Activated naive CD8-positive, alpha-beta T cell (primary cell): ENCODE results near the gene FATE1.

Experiments used
- H3K27ac Mint-ChIP-seq: one replicate; pipeline ENCODE4 v1.8.0; 2021; ENCODE audit warnings: mixed read lengths
- H3K27me3 Mint-ChIP-seq: one replicate; pipeline ENCODE4 v1.8.0; 2021; ENCODE audit warnings: mixed read lengths
- H3K36me3 Mint-ChIP-seq: one replicate; pipeline ENCODE4 v1.8.0; 2021; ENCODE audit warnings: mixed read lengths
- H3K4me1 Mint-ChIP-seq: one replicate; pipeline ENCODE4 v1.8.0; 2021; ENCODE audit warnings: low read depth, mixed read lengths
- H3K4me3 Mint-ChIP-seq: one replicate; pipeline ENCODE4 v1.8.0; 2021; ENCODE audit warnings: mild to moderate bottlenecking, mixed read lengths
- H3K9me3 Mint-ChIP-seq: one replicate; pipeline ENCODE4 v1.8.0; 2021; ENCODE audit warnings: low read depth, mixed read lengths

FATE1 gene

GRCh38 chrX:151743651-151744470 lies 28.0 kb downstream of the FATE1 start:
- Mint-ChIP-seq H3K27me3 (no peaks in the 10 kb centered on the region), H3K27ac (no peak overlapping the region), H3K4me3 (no peak overlapping the region), H3K4me1 (no peaks in the 10 kb centered on the region), H3K36me3 (no peaks in the 10 kb centered on the region), H3K9me3 (no peaks in the 10 kb centered on the region)

- Mint-ChIP-seq H3K27me3 (peaks cover 2% of the 10 kb centered on the region), H3K9me3 (no peaks in the 10 kb centered on the region), H3K4me1 (no peaks in the 10 kb centered on the region), H3K36me3 (no peaks in the 10 kb centered on the region), H3K27ac (no peak overlapping the region), H3K4me3 (no peak overlapping the region)
These were observed 29.8 kb downstream of the FATE1 start for GRCh38 chrX:151745651-151746050.

- Mint-ChIP-seq H3K27ac (no peak overlapping the region), H3K9me3 (no peaks in the 10 kb centered on the region), H3K4me1 (no peaks in the 10 kb centered on the region), H3K36me3 (no peaks in the 10 kb centered on the region), H3K4me3 (no peak overlapping the region), H3K27me3 (peaks cover 2% of the 10 kb centered on the region)
These were observed 30.7 kb downstream of the FATE1 start for GRCh38 chrX:151746502-151746901.

- H3K27me3 Mint-ChIP-seq: peaks cover 2% of the 10 kb centered on the region
These were observed 34.7 kb downstream of the FATE1 start for GRCh38 chrX:151750511-151750910.

GRCh38 chrX:151752847-151753246 lies 37.0 kb downstream of the FATE1 start:
- no peak overlapping the region for H3K4me3 Mint-ChIP-seq
- no peaks in the 10 kb centered on the region for H3K9me3 Mint-ChIP-seq
- H3K4me1 Mint-ChIP-seq: no peaks in the 10 kb centered on the region
- no peak overlapping the region for H3K27ac Mint-ChIP-seq
- peaks cover 2% of the 10 kb centered on the region for H3K27me3 Mint-ChIP-seq
- H3K36me3 Mint-ChIP-seq: no peaks in the 10 kb centered on the region

More at GRCh38 chrX:151750511-151750910, 34.7 kb downstream of the FATE1 start:
- H3K36me3 Mint-ChIP-seq: no peaks in the 10 kb centered on the region
- H3K9me3 Mint-ChIP-seq: no peaks in the 10 kb centered on the region
- H3K4me1 Mint-ChIP-seq: no peaks in the 10 kb centered on the region
- H3K27ac Mint-ChIP-seq: no peak overlapping the region
- no peak overlapping the region for H3K4me3 Mint-ChIP-seq

GRCh38 chrX:151753313-151754046 lies 37.6 kb downstream of the FATE1 start:
- H3K4me3 Mint-ChIP-seq: no peak overlapping the region
- no peaks in the 10 kb centered on the region for H3K9me3 Mint-ChIP-seq
- H3K36me3 Mint-ChIP-seq: no peaks in the 10 kb centered on the region
- H3K27me3 Mint-ChIP-seq: peaks cover 2% of the 10 kb centered on the region
- H3K27ac Mint-ChIP-seq: no peak overlapping the region
- H3K4me1 Mint-ChIP-seq: no peaks in the 10 kb centered on the region

GRCh38 chrX:151754047-151754429 lies 38.2 kb downstream of the FATE1 start:
- Mint-ChIP-seq H3K4me1 (no peaks in the 10 kb centered on the region), H3K36me3 (no peaks in the 10 kb centered on the region), H3K27ac (no peak overlapping the region), H3K27me3 (peaks cover 2% of the 10 kb centered on the region), H3K9me3 (no peaks in the 10 kb centered on the region), H3K4me3 (no peak overlapping the region)

- Mint-ChIP-seq H3K9me3 (no peaks in the 10 kb centered on the region), H3K27me3 (peaks cover 2% of the 10 kb centered on the region), H3K4me1 (no peaks in the 10 kb centered on the region), H3K36me3 (no peaks in the 10 kb centered on the region), H3K27ac (no peak overlapping the region), H3K4me3 (no peak overlapping the region)
These were observed 38.9 kb downstream of the FATE1 start for GRCh38 chrX:151754641-151755215.

GRCh38 chrX:151759041-151759708 lies 43.3 kb downstream of the FATE1 start:
- no peaks in the 10 kb centered on the region for H3K4me1 Mint-ChIP-seq
- no peak overlapping the region for H3K4me3 Mint-ChIP-seq

GRCh38 chrX:151762802-151763201 lies 47.0 kb downstream of the FATE1 start:
- Mint-ChIP-seq H3K36me3 (no peaks in the 10 kb centered on the region), H3K27ac (no peak overlapping the region), H3K4me3 (no peak overlapping the region), H3K4me1 (no peaks in the 10 kb centered on the region), H3K27me3 (no peaks in the 10 kb centered on the region), H3K9me3 (no peaks in the 10 kb centered on the region)

More at GRCh38 chrX:151759041-151759708, 43.3 kb downstream of the FATE1 start:
- Mint-ChIP-seq H3K9me3 (no peaks in the 10 kb centered on the region), H3K36me3 (no peaks in the 10 kb centered on the region), H3K27ac (no peak overlapping the region), H3K27me3 (no peaks in the 10 kb centered on the region)

- Mint-ChIP-seq H3K4me1 (no peaks in the 10 kb centered on the region), H3K36me3 (no peaks in the 10 kb centered on the region), H3K4me3 (no peak overlapping the region), H3K27ac (no peak overlapping the region), H3K9me3 (no peaks in the 10 kb centered on the region), H3K27me3 (no peaks in the 10 kb centered on the region)
These were observed 47.9 kb downstream of the FATE1 start for GRCh38 chrX:151763711-151764110.

GRCh38 chrX:151765026-151765425 lies 49.2 kb downstream of the FATE1 start:
- no peak overlapping the region for H3K27ac Mint-ChIP-seq
- no peak overlapping the region for H3K4me3 Mint-ChIP-seq
- no peaks in the 10 kb centered on the region for H3K4me1 Mint-ChIP-seq
- H3K27me3 Mint-ChIP-seq: no peaks in the 10 kb centered on the region
- H3K9me3 Mint-ChIP-seq: no peaks in the 10 kb centered on the region
- H3K36me3 Mint-ChIP-seq: no peaks in the 10 kb centered on the region

- no peak overlapping the region for H3K27ac Mint-ChIP-seq
- no peaks in the 10 kb centered on the region for H3K9me3 Mint-ChIP-seq
- H3K4me1 Mint-ChIP-seq: no peaks in the 10 kb centered on the region
- H3K27me3 Mint-ChIP-seq: no peaks in the 10 kb centered on the region
- no peak overlapping the region for H3K4me3 Mint-ChIP-seq
- no peaks in the 10 kb centered on the region for H3K36me3 Mint-ChIP-seq
These were observed 55.9 kb downstream of the FATE1 start for GRCh38 chrX:151771726-151772125.
